Smooth muscle cell (in vitro differentiated cells): ENCODE data around the gene MRPL24. TPM values are rescaled to one million over a fixed set of nuclear protein-coding genes. Genes with fewer than 3 reads are reported as not detected.

Experiments used
- DNase-seq: peaks from one replicate; lab custom pipeline; 2025; ENCODE audit not compliant: unreplicated experiment; lab: John Stamatoyannopoulos, UW
- H2AFZ ChIP-seq: fragments of 200-600 bp; sonication (generic); 2 replicates; pipeline ENCODE4 v1.6.0; 2016; ENCODE audit warnings: antibody characterized with exemption, low read depth, mild to moderate bottlenecking
- H3F3A ChIP-seq: fragments of 200-600 bp; sonication (generic); 2 replicates; pipeline ENCODE4 v1.6.0; 2017; ENCODE audit warnings: antibody characterized with exemption, low read depth
- H3K27ac ChIP-seq: fragments of 200-600 bp; sonication (generic); 2 replicates; pipeline ENCODE4 v1.5.1; 2016; ENCODE audit warnings: low read depth, mild to moderate bottlenecking
- H3K27me3 ChIP-seq: fragments of 200-600 bp; sonication (generic); 2 replicates; pipeline ENCODE4 v1.6.1; 2016; ENCODE audit warnings: low read depth, mild to moderate bottlenecking
- H3K36me3 ChIP-seq: fragments of 200-600 bp; sonication (generic); 2 replicates; pipeline ENCODE4 v1.5.1; 2016; ENCODE audit warnings: low read depth
- H3K4me1 ChIP-seq: fragments of 200-600 bp; sonication (generic); 2 replicates; pipeline ENCODE4 v1.5.1; 2016; ENCODE audit warnings: low read depth
- H3K4me2 ChIP-seq: fragments of 200-600 bp; sonication (generic); 2 replicates; pipeline ENCODE4 v1.6.0; 2016; ENCODE audit warnings: mild to moderate bottlenecking
- H3K4me3 ChIP-seq: fragments of 200-600 bp; sonication (generic); 2 replicates; pipeline ENCODE4 v1.5.1; 2016; ENCODE audit warnings: mild to moderate bottlenecking
- H3K79me2 ChIP-seq: fragments of 200-600 bp; sonication (generic); 2 replicates; pipeline ENCODE4 v1.6.0; 2016; ENCODE audit warnings: low read depth, mild to moderate bottlenecking
- H3K9ac ChIP-seq: fragments of 200-600 bp; sonication (generic); 2 replicates; pipeline ENCODE4 v1.6.0; 2016; ENCODE audit warnings: low read depth
- H3K9me3 ChIP-seq: fragments of 200-600 bp; sonication (generic); replicated peaks from 2 replicates; pipeline ENCODE4 v1.5.1; 2016; ENCODE audit warnings: low read depth
- H4K20me1 ChIP-seq: fragments of 200-600 bp; sonication (generic); 2 replicates; pipeline ENCODE4 v1.6.0; 2016; ENCODE audit warnings: low read depth
- CTCF ChIP-seq: fragments of 200-600 bp; sonication (generic); IDR thresholded peaks from 2 replicates; pipeline ENCODE4 v1.5.1; 2017; ENCODE audit warnings: borderline replicate concordance, mild to moderate bottlenecking, antibody characterized with exemption; ENCODE audit not compliant: insufficient read depth, poor library complexity, severe bottlenecking
- WGBS: methylation state at CpG from one replicate; pipeline ENCODE4 v1.1.7; 2016; ENCODE audit warnings: low lambda C conversion rate; 5-methylcytosine and 5-hydroxymethylcytosine counted together
- polyA plus RNA-seq: library from polyadenylated mRNA; unstranded; fragments of >200 nt; fragmentation: Nextera tagmentation; extraction: Ambion mirVana; gene quantifications from 2 replicates; pipeline ENCODE4 v1.2.1, GENCODE V29; 2016
- total RNA-seq: library from RNA; depleted of rRNA; stranded (reverse); fragments of >200 nt; gene quantifications from 2 replicates; pipeline ENCODE4 v1.2.3, GENCODE V29; 2014

MRPL24 gene
- total and polyA plus RNA-seq, 2 experiments from 2014 or later = 16.5 to 68.6 TPM

DNA sequence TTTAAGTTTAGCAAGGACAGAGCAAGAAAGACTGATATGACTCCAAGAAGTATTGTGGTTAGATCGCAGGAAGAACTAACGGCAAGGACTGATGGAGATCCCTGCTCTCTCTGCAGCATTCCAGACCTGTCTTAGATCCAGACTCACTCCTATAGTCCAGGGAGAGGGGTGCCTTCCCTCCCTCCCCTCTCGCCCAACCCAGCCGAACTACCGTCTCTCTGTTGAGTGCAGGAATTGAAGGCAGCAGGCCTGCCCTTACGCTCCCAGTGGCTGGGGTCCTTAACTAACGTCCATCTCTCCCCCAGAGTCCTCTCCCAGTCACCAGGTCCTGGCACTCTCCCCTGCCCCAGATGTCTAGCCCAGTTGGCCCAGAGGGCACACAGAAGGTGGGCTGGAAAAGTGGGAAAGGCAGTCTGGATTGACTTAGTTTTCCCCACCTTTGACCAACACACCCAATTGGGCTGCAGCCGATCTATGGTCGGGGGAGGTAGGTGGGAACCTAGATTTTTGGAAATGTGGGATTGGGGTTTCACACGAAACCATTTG, 36.6 kb downstream of the MRPL24 start:
- Histone ChIP-seq H3K27ac (peak overlapping the region; percentile 68), H3K36me3 (no peaks in the 10 kb centered on the region), H2AFZ (no peak overlapping the region), H3K4me2 (peak overlapping the region; percentile 91), H4K20me1 (peaks cover 43% of the 10 kb centered on the region), H3F3A (peaks cover 4% of the 10 kb centered on the region), H3K4me3 (peak overlapping the region; percentile 54), H3K79me2 (peaks cover 12% of the 10 kb centered on the region), H3K4me1 (peaks cover 43% of the 10 kb centered on the region), H3K9me3 (no peaks in the 10 kb centered on the region), H3K9ac (peak overlapping the region; percentile 39), H3K27me3 (no peaks in the 10 kb centered on the region)
- no peak for TF ChIP-seq CTCF
- WGBS = 30% methylated on average over 10 of the region's 10 CpGs
- no peak for DNase-seq

- peak overlapping the region; percentile 91 for H3K4me2 ChIP-seq
- WGBS = 9% methylated on average over 4 of the region's 4 CpGs
- no peak overlapping the region for H3K27ac ChIP-seq
Measured at GRCh38 chr1:156703741-156704140, 37.1 kb downstream of the MRPL24 start.

GRCh38 chr1:156703336-156703735, 37.6 kb downstream of the MRPL24 start:
- Histone ChIP-seq H3K4me2 (peak overlapping the region; percentile 91), H4K20me1 (peaks cover 43% of the 10 kb centered on the region), H3K27me3 (no peaks in the 10 kb centered on the region), H3K9ac (no peak overlapping the region), H3K36me3 (no peaks in the 10 kb centered on the region), H3K4me1 (peaks cover 34% of the 10 kb centered on the region), H3K79me2 (peaks cover 12% of the 10 kb centered on the region), H3K27ac (no peak overlapping the region), H3F3A (no peaks in the 10 kb centered on the region), H3K4me3 (peak overlapping the region; percentile 54), H3K9me3 (no peaks in the 10 kb centered on the region), H2AFZ (no peak overlapping the region)
- no peak for TF ChIP-seq CTCF
- 94% methylated on average over 4 of the region's 4 CpGs for WGBS
- no peak for DNase-seq

More at GRCh38 chr1:156703741-156704140, 37.1 kb downstream of the MRPL24 start:
- no peak for TF ChIP-seq CTCF
- no peak for DNase-seq
- Histone ChIP-seq H3K4me3 (peak overlapping the region; percentile 54), H3K27me3 (no peaks in the 10 kb centered on the region), H3K9ac (no peak overlapping the region), H3K9me3 (no peaks in the 10 kb centered on the region), H3F3A (no peaks in the 10 kb centered on the region), H2AFZ (no peak overlapping the region), H3K79me2 (peaks cover 12% of the 10 kb centered on the region), H3K36me3 (no peaks in the 10 kb centered on the region), H4K20me1 (peaks cover 43% of the 10 kb centered on the region), H3K4me1 (peaks cover 38% of the 10 kb centered on the region)
